Fibroblast of the aortic adventitia (primary cell): ENCODE data around the gene CLDN8. TPM values are rescaled to one million over a fixed set of nuclear protein-coding genes. Genes with fewer than 3 reads are reported as not detected.

ENCODE experiments used
- DNase-seq: peaks from one replicate; pipeline ENCODE4 v3.0.0-alpha.2; 2010; ENCODE audit warnings: low read depth
- H3K4me3 ChIP-seq: 2 replicates; pipeline ENCODE4 v1.5.1; 2011; ENCODE audit warnings: low read depth, mild to moderate bottlenecking, control low read depth, low read length, moderate library complexity
- CTCF ChIP-seq: IDR thresholded peaks from 2 replicates; pipeline ENCODE4 v1.5.1; 2011; ENCODE audit warnings: mild to moderate bottlenecking, low read length, control low read depth, inconsistent platforms; ENCODE audit not compliant: insufficient read depth
- total RNA-seq: library from RNA; depleted of rRNA; stranded (reverse); fragments of >200 nt; gene quantifications from 2 replicates; pipeline ENCODE4 v1.2.3, GENCODE V29; 2012; ENCODE audit warnings: low replicate concordance

Gene CLDN8
- total RNA-seq, 1 donor = not detected

GRCh38 chr21:30190554-30190953 is 25.3 kb downstream of the CLDN8 start:
- no peak for DNase-seq
- no peak overlapping the region for H3K4me3 ChIP-seq
- TF ChIP-seq CTCF = no peak

DNA sequence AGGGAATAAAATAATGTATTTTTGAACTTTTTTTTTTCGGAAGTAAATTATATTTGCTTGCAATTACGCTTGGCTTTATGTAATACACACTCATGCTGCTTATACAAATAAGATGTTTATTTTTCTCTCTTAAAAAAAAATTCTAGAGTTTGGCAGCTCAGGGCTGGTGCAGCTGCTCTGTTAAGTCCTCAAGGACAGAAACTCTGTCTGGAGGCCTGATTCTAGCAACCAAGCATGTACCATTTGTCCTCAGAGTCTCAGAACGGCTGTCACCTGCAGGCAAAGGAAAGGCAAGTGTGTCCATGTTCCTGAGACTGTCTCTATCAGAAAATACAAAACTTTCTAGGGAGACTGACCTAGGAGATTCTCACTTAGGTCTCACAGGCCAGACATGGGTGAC is 26.1 kb downstream of the CLDN8 start:
- no peak overlapping the region for H3K4me3 ChIP-seq
- no peak for DNase-seq
- TF ChIP-seq CTCF = no peak

GRCh38 chr21:30186242-30186641 is 29.7 kb downstream of the CLDN8 start:
- no peak for TF ChIP-seq CTCF
- no peak for DNase-seq
- H3K4me3 ChIP-seq = no peak overlapping the region

DNA sequence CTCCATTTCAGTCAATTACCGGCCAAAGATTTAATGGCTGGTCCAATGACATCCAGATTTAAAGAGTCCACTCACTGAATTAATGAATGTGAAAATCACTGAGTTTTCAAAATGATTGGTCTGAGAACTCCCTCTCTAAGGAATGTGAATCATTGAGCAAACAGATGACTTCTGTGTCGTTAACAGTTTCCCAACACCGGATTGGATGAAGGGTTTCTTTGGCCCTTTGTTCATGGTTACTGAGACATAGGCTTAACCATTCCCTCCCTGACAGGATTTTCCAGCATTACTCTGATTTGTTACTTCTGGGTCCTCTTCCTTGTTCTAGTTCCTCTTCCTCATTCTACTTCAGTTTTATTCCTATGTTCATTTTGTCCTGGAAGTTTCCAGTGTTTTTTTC is 47.8 kb downstream of the CLDN8 start:
- H3K4me3 ChIP-seq = no peak overlapping the region
- no peak for DNase-seq
- no peak for TF ChIP-seq CTCF

- no peak within 1 kb of the TSS for H3K4me3 ChIP-seq
- TF ChIP-seq CTCF = no peak
- no peak for DNase-seq
These were observed 49.2 kb downstream of the CLDN8 start, which contains the start of gene CLDN17 for GRCh38 chr21:30166705-30167104. CLDN17 (minus strand) TSS chr21:30166805; CDS start chr21:30166617, 188 bp downstream.

DNA sequence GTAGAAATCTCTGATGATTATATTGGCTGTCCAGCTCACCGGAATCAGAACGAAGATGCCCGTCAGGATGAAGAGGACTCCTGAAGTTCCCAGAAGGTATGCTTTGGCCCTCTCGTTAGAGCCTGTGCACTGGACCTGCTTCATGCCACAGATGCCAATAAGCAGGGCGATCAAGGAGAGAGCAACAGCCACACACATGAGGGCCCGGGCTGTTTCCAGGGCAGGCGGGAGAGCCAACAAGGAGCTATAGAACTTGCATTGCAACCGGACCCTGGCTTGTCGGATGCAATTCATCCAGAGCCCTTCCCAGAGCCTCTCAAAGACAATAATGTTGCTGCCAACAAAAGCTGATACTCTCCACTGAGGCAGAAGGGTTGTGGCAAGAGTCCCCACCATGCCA is 49.7 kb downstream of the CLDN8 start:
- no peak overlapping the region for H3K4me3 ChIP-seq
- no peak for TF ChIP-seq CTCF
- DNase-seq = no peak

GRCh38 chr21:30164796-30165195 is 51.1 kb downstream of the CLDN8 start:
- TF ChIP-seq CTCF = no peak
- no peak for DNase-seq
- no peak overlapping the region for H3K4me3 ChIP-seq

Other genes starting within 250 kb of the CLDN8 start
- gene CLDN17, start 49.3 kb downstream of the CLDN8 start, total RNA-seq = 0.49 TPM in 1 of 2 replicates, not detected in the other
- not detected in 2 replicates for gene KRTAP24-1, start 66.9 kb upstream of the CLDN8 start, total RNA-seq
- not detected in 2 replicates for gene KRTAP25-1, start 73.4 kb upstream of the CLDN8 start, total RNA-seq
- gene KRTAP26-1, start 104.2 kb upstream of the CLDN8 start, total RNA-seq = not detected in 2 replicates
- gene KRTAP27-1, start 121.6 kb upstream of the CLDN8 start, total RNA-seq = not detected in 2 replicates
- not detected in 2 replicates for gene KRTAP23-1, start 132.5 kb upstream of the CLDN8 start, total RNA-seq
- gene KRTAP13-2, start 156.2 kb upstream of the CLDN8 start, total RNA-seq = not detected in 2 replicates
- not detected in 2 replicates for gene KRTAP13-1, start 179.9 kb upstream of the CLDN8 start, total RNA-seq
- gene KRTAP13-3, start 209.8 kb upstream of the CLDN8 start, total RNA-seq = not detected in 2 replicates
- not detected in 2 replicates for gene KRTAP13-4, start 214.1 kb upstream of the CLDN8 start, total RNA-seq
- not detected in 2 replicates for gene KRTAP15-1, start 224.2 kb upstream of the CLDN8 start, total RNA-seq